Endothelial cell of umbilical vein (primary cell): ENCODE data around the gene RORC. TPM values are rescaled to one million over a fixed set of nuclear protein-coding genes. Genes with fewer than 3 reads are reported as not detected.

Source experiments
- BruUV-seq: library from RNA; stranded (reverse); fragments of 400-500 nt; replicated peaks from 2 replicates; lab custom pipeline; 2021; lab: Mats Ljungman, UMichigan
- CTCF ChIA-PET: fragments of 300-600, 350-600 bp; sonication (Branson Sonifier 250); formaldehyde crosslinking; loops from one replicate; lab custom pipeline; 2021; ENCODE audit warnings: antibody characterized with exemption, inconsistent platforms; lab: Charles Lee
- POLR2A ChIA-PET: fragments of 300-600, 350-600 bp; sonication (Branson Sonifier 250); formaldehyde crosslinking; loops from one replicate; lab custom pipeline; 2021; ENCODE audit warnings: antibody characterized with exemption, inconsistent platforms; lab: Charles Lee
- DNase-seq: peaks from one replicate; pipeline ENCODE4 v3.0.0-alpha.2; 2011; ENCODE audit warnings: low read depth, low spot score
- FAIRE-seq: peaks from 2 replicates; lab custom pipeline; 2011; peaks lifted over from hg19 to GRCh38; lab: Jason Lieb, UNC
- H2AFZ ChIP-seq: 2 replicates; pipeline ENCODE4 v1.6.0; 2012; ENCODE audit warnings: low read depth, low read length, control low read depth, inconsistent platforms
- H3K27ac ChIP-seq: 2 replicates; pipeline ENCODE4 v1.5.1; 2011; ENCODE audit warnings: low read depth, mild to moderate bottlenecking, control low read depth, low read length, moderate library complexity; ENCODE audit not compliant: insufficient read depth
- H3K27me3 ChIP-seq, 2 experiments: 2 replicates each; pipeline versions ENCODE4 v1.6.0 to v1.6.1; 2011; ENCODE audit warnings: low read length in 2 of 2, mixed read lengths in 1 of 2; ENCODE audit not compliant: control insufficient read depth in 2 of 2, insufficient read depth in 2 of 2
- H3K36me3 ChIP-seq, 2 experiments: 2 replicates in 1 of 2; 3 replicates in 1 of 2; pipeline ENCODE4 v1.5.1; 2011; ENCODE audit warnings: low read length in 2 of 2, mild to moderate bottlenecking in 1 of 2, moderate library complexity in 1 of 2; ENCODE audit not compliant: control insufficient read depth in 2 of 2, insufficient read depth in 2 of 2; ENCODE audit errors: extremely low read depth in 1 of 2
- H3K4me1 ChIP-seq: 3 replicates; pipeline ENCODE4 v1.5.1; 2011; ENCODE audit warnings: mild to moderate bottlenecking, low read length; ENCODE audit not compliant: control insufficient read depth, insufficient read depth; ENCODE audit errors: extremely low read depth
- H3K4me2 ChIP-seq: 2 replicates; pipeline ENCODE4 v1.6.1; 2011; ENCODE audit warnings: low read length, control low read depth, mixed read lengths; ENCODE audit not compliant: insufficient read depth
- H3K4me3 ChIP-seq, 3 experiments: fragments of 200-600 bp in 1 of 3; sonication (generic), shearing (Covaris generic) in 1 of 3; replicated peaks in 1 of 3; 2 replicates each; pipeline ENCODE4 v1.5.1; 2011 to 2016; ENCODE audit warnings: control low read depth in 3 of 3, low read length in 3 of 3, mild to moderate bottlenecking in 2 of 3, inconsistent platforms in 1 of 3, low read depth in 1 of 3, moderate library complexity in 1 of 3; ENCODE audit not compliant: insufficient read depth in 1 of 3
- H3K79me2 ChIP-seq: 2 replicates; pipeline ENCODE4 v1.6.0; 2012; ENCODE audit warnings: low read length, inconsistent platforms; ENCODE audit not compliant: control insufficient read depth, insufficient read depth
- H3K9ac ChIP-seq: replicated peaks from 2 replicates; pipeline ENCODE3; 2011; ENCODE audit warnings: low read length, control low read depth; ENCODE audit not compliant: insufficient read depth; ENCODE audit errors: extremely low read depth
- H3K9me1 ChIP-seq: replicated peaks from 3 replicates; pipeline ENCODE4 v1.6.0; 2011; ENCODE audit warnings: mild to moderate bottlenecking, low read length; ENCODE audit not compliant: control insufficient read depth, insufficient read depth; ENCODE audit errors: extremely low read depth
- H3K9me3 ChIP-seq: replicated peaks from 2 replicates; pipeline ENCODE4 v1.5.1; 2012; ENCODE audit warnings: low read length, inconsistent platforms; ENCODE audit not compliant: control insufficient read depth, insufficient read depth
- H4K20me1 ChIP-seq: replicated peaks from 2 replicates; pipeline ENCODE3; 2011; ENCODE audit warnings: mild to moderate bottlenecking, low read length; ENCODE audit not compliant: control insufficient read depth, insufficient read depth; ENCODE audit errors: extremely low read depth
- CTCF ChIP-seq, 2 donors: IDR thresholded peaks; 1 replicate in 1 of 2; 2 replicates in 1 of 2; pipeline ENCODE4 v1.5.1; 2011; ENCODE audit warnings: low read length in 2 of 2, mild to moderate bottlenecking in 2 of 2, moderate library complexity in 2 of 2, control low read depth in 1 of 2, inconsistent platforms in 1 of 2, low read depth in 1 of 2; ENCODE audit not compliant: insufficient read depth in 1 of 2; ENCODE audit errors: extremely low read depth in 1 of 2
- EZH2 ChIP-seq: IDR thresholded peaks from 2 replicates; pipeline ENCODE4 v1.6.1; 2012; ENCODE audit warnings: borderline replicate concordance, low read depth, mild to moderate bottlenecking, moderate library complexity, low read length, inconsistent platforms; ENCODE audit not compliant: severe bottlenecking
- FOS ChIP-seq: IDR thresholded peaks from 2 replicates; pipeline ENCODE4 v1.6.1; 2011; ENCODE audit warnings: mild to moderate bottlenecking, low read length, moderate library complexity, borderline replicate concordance; ENCODE audit not compliant: insufficient read depth
- GATA2 ChIP-seq: IDR thresholded peaks from 2 replicates; pipeline ENCODE4 v1.7.0; 2011; ENCODE audit warnings: low read depth, mild to moderate bottlenecking, moderate library complexity, mixed read lengths, low read length; ENCODE audit not compliant: insufficient read length, insufficient read depth
- JUN ChIP-seq: IDR thresholded peaks from 2 replicates; pipeline ENCODE4 v1.6.1; 2011; ENCODE audit warnings: borderline replicate concordance, low read depth; ENCODE audit not compliant: insufficient read length, insufficient read depth
- MAX ChIP-seq: IDR thresholded peaks from 2 replicates; pipeline ENCODE4 v1.6.1; 2011; ENCODE audit not compliant: insufficient read depth, insufficient read length
- MYC ChIP-seq: IDR thresholded peaks from one replicate; pipeline ENCODE4 v1.6.1; 2011; ENCODE audit warnings: mild to moderate bottlenecking, low read depth, low read length
- POLR2A ChIP-seq: IDR thresholded peaks from 2 replicates; pipeline ENCODE4 v1.6.1; 2012; ENCODE audit warnings: low read depth, mild to moderate bottlenecking, control low read depth, low read length
- POLR2AphosphoS5 ChIP-seq: IDR thresholded peaks from 2 replicates; pipeline ENCODE4 v1.6.1; 2012; ENCODE audit warnings: low read depth, mild to moderate bottlenecking, control low read depth, low read length, moderate library complexity; ENCODE audit not compliant: insufficient read depth
- dilution Hi-C: fragments of 300-500 bp; cut with MboI; formaldehyde crosslinking; loops from one replicate; pipeline ENCODE4 v1.15.0; 2019; ENCODE audit warnings: low sequenced_read_pairs; ENCODE audit not compliant: extremely low pct_ligation_motif_present
- intact Hi-C: fragments of 100-400 bp; cut with micrococcal nuclease; formaldehyde crosslinking; loops from one replicate; pipeline ENCODE4 v1.10.0; 2022
- polyA plus RNA-seq, 4 experiments: library from polyadenylated mRNA; depleted of rRNA in 3 of 4; stranded (reverse) in 3 of 4; unstranded in 1 of 4; fragments of >200 nt; gene quantifications; 2 replicates each; pipeline versions ENCODE4 v1.2.1 to v1.2.3, GENCODE V29; 2011 to 2012; ENCODE audit warnings: missing spikeins in 1 of 4
- total RNA-seq: library from RNA; stranded (reverse); gene quantifications from 2 replicates; pipeline ENCODE4 v1.2.3, GENCODE V29; 2021

The RORC gene
- total and polyA plus RNA-seq, 2 donors (not counting 3 experiments of a cell fraction or from before 2014, with no cell fraction given), result not detected

- no peaks in the 10 kb centered on the region for H3K79me2 ChIP-seq
- H3K36me3 ChIP-seq, result no peaks in the 10 kb centered on the region
- peaks cover 3 to 5% of the 10 kb centered on the region in 2 experiments for H3K27me3 ChIP-seq
- H3K27ac ChIP-seq, result no peak overlapping the region
- ChIA-PET POLR2A (no interaction called here), CTCF (interaction anchor here (1.0 to 2.5 kb wide), 2 partner anchors 11 to 23 kb away, joined by 3 to 8 read pairs; no protein-coding TSS in a partner anchor)
- intact Hi-C loops, result no loop called here
- H3K9me1 ChIP-seq, result no peaks in the 10 kb centered on the region
- no peaks in the 10 kb centered on the region for H3K9me3 ChIP-seq
- no TSS peak for BruUV-seq
- no peak overlapping the region for H3K9ac ChIP-seq
- TF ChIP-seq FOS, result no peak
- TF ChIP-seq POLR2AphosphoS5, result no peak
- TF ChIP-seq POLR2A, result no peak
- TF ChIP-seq MYC, result no peak
- no peak for TF ChIP-seq EZH2
- TF ChIP-seq JUN, result no peak
- TF ChIP-seq MAX, result no peak
- no peak for TF ChIP-seq CTCF (IDR thresholded peaks at IDR 0.05; ENCODE audit: extremely low read depth in 1 of 2, insufficient read depth in 1 of 2, low read depth in 1 of 2, low read length in 2 of 2)
- no peak for TF ChIP-seq GATA2
- H3K4me2 ChIP-seq, result no peak overlapping the region
- no peak for DNase-seq
- no peaks in the 10 kb centered on the region for H3K4me1 ChIP-seq
- no peaks in the 10 kb centered on the region for H4K20me1 ChIP-seq
- H2AFZ ChIP-seq, result no peak overlapping the region
- FAIRE-seq, result no peak
- dilution Hi-C loops, result no loop called here
- no peak overlapping the region for H3K4me3 ChIP-seq
Measured at GRCh38 chr1:151813271-151813977, 18.2 kb downstream of the RORC start.
